PC-3 (cell line): ENCODE measurements around the gene LRRC37A3.
"Not testable (repeated sequence)": the region's sequence is repeated elsewhere in the genome, so short reads cannot be mapped to it uniquely, and the experiment has no call there.

Experiments
- EZH2phosphoT487 ChIP-seq: fragments of 300-600 bp; sonication (generic); IDR thresholded peaks from 2 replicates; pipeline ENCODE4 v1.6.1; 2018; ENCODE audit warnings: mild to moderate bottlenecking, antibody characterized with exemption, low read length, borderline replicate concordance
- TF ChIP-seq, protein P1 (sequence below): fragments of 300-600 bp; sonication (generic); conservative IDR thresholded peaks from 2 replicates; pipeline ENCODE4 v1.5.1; 2017; ENCODE audit warnings: antibody characterized with exemption, low read depth, mild to moderate bottlenecking, low read length

DNA sequence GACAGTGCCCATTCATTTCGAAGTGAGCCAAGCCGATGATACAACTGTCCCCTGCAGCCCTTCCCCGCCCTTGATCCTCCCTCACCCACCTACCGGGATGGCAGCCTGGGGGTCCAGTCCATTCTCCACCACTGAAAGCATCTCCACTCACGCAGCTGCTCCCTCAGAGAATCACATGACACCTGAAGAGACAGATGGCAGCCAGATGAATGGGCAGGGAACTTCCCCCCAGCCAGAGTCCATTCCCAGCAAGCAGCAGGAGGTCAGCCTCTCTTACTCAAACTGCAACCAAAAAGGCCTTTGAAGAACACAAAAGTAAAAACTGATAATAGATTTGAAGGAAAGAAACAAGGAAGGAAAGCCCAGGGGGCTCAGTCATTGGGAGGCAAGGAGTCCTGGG, 90.2 kb downstream of the LRRC37A3 start:
- TF ChIP-seq, protein P1, sequence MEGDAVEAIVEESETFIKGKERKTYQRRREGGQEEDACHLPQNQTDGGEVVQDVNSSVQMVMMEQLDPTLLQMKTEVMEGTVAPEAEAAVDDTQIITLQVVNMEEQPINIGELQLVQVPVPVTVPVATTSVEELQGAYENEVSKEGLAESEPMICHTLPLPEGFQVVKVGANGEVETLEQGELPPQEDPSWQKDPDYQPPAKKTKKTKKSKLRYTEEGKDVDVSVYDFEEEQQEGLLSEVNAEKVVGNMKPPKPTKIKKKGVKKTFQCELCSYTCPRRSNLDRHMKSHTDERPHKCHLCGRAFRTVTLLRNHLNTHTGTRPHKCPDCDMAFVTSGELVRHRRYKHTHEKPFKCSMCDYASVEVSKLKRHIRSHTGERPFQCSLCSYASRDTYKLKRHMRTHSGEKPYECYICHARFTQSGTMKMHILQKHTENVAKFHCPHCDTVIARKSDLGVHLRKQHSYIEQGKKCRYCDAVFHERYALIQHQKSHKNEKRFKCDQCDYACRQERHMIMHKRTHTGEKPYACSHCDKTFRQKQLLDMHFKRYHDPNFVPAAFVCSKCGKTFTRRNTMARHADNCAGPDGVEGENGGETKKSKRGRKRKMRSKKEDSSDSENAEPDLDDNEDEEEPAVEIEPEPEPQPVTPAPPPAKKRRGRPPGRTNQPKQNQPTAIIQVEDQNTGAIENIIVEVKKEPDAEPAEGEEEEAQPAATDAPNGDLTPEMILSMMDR = not testable (repeated sequence)
- not testable (repeated sequence) for TF ChIP-seq EZH2phosphoT487
